GM11168 (cell line): Measurements from ENCODE around the gene PMFBP1.

ENCODE experiments used
- in situ Hi-C: fragments of 300-500 bp; cut with MboI; formaldehyde crosslinking; loops from one replicate; pipeline ENCODE4 v1.12.0; 2022; ENCODE audit warnings: low sequenced_read_pairs; ENCODE audit not compliant: unreplicated experiment

The PMFBP1 gene

GRCh38 chr16:72188541-72188940 is 16.6 kb upstream of the PMFBP1 start:
- in situ Hi-C loops, result no loop called here

- in situ Hi-C loops, result no loop called here
These were observed 15.6 kb upstream of the PMFBP1 start for GRCh38 chr16:72187551-72187950.

- in situ Hi-C loops, result no loop called here
These were observed 11.0 kb upstream of the PMFBP1 start for GRCh38 chr16:72182976-72183375.

- in situ Hi-C loops, result no loop called here
These were observed 7.4 kb upstream of the PMFBP1 start for GRCh38 chr16:72179204-72179970.

- in situ Hi-C loops, result no loop called here
These were observed 2.8 kb upstream of the PMFBP1 start for GRCh38 chr16:72174726-72175125.

- in situ Hi-C loops, result no loop called here
These were observed 2.0 kb upstream of the PMFBP1 start for GRCh38 chr16:72173997-72174396.

GRCh38 chr16:72171236-72171635 is 719 bp downstream of the PMFBP1 start:
- in situ Hi-C loops, result no loop called here

GRCh38 chr16:72169708-72170107 is 2.2 kb downstream of the PMFBP1 start:
- in situ Hi-C loops, result no loop called here

- in situ Hi-C loops, result no loop called here
These were observed 3.6 kb downstream of the PMFBP1 start for GRCh38 chr16:72168365-72168764.

GRCh38 chr16:72166954-72167561 is 4.9 kb downstream of the PMFBP1 start:
- in situ Hi-C loops, result no loop called here

GRCh38 chr16:72166151-72166550 is 5.8 kb downstream of the PMFBP1 start:
- in situ Hi-C loops, result no loop called here

- in situ Hi-C loops, result no loop called here
These were observed 7.3 kb downstream of the PMFBP1 start for GRCh38 chr16:72164691-72165090.

- in situ Hi-C loops, result no loop called here
These were observed 9.8 kb downstream of the PMFBP1 start for GRCh38 chr16:72162105-72162692.

GRCh38 chr16:72159801-72160200 is 12.2 kb downstream of the PMFBP1 start:
- in situ Hi-C loops, result no loop called here

GRCh38 chr16:72159386-72159785 is 12.6 kb downstream of the PMFBP1 start:
- in situ Hi-C loops, result no loop called here

GRCh38 chr16:72149676-72150464 is 22.1 kb downstream of the PMFBP1 start:
- in situ Hi-C loops, result loop anchor here (25.0 kb wide), 1 partner anchor 1037 kb away; no protein-coding TSS in a partner anchor

GRCh38 chr16:72142476-72142875 is 29.5 kb downstream of the PMFBP1 start:
- in situ Hi-C loops, result loop anchor here (25.0 kb wide), 1 partner anchor 1045 kb away; no protein-coding TSS in a partner anchor

GRCh38 chr16:72139908-72140307 is 32.0 kb downstream of the PMFBP1 start:
- in situ Hi-C loops, result loop anchor here (25.0 kb wide), 1 partner anchor 1047 kb away; no protein-coding TSS in a partner anchor

- in situ Hi-C loops, result loop anchor here (25.0 kb wide), 1 partner anchor 1049 kb away; no protein-coding TSS in a partner anchor
These were observed 33.8 kb downstream of the PMFBP1 start for GRCh38 chr16:72138064-72138572.

GRCh38 chr16:72137380-72138063 is 34.4 kb downstream of the PMFBP1 start:
- in situ Hi-C loops, result loop anchor here (25.0 kb wide), 1 partner anchor 1050 kb away; no protein-coding TSS in a partner anchor
